GM18517 (cell line): ENCODE data around the gene NTNG1.

Experiments
- ATAC-seq: cut with Tn5 transposase; IDR thresholded peaks from one replicate; pipeline ENCODE4 v1.9.1; 2021; ENCODE audit warnings: mild to moderate bottlenecking, moderate library complexity; ENCODE audit not compliant: unreplicated experiment

The NTNG1 gene

GRCh38 chr1:107323784-107324183 is 182.9 kb downstream of the NTNG1 start:
- no peak for ATAC-seq

DNA sequence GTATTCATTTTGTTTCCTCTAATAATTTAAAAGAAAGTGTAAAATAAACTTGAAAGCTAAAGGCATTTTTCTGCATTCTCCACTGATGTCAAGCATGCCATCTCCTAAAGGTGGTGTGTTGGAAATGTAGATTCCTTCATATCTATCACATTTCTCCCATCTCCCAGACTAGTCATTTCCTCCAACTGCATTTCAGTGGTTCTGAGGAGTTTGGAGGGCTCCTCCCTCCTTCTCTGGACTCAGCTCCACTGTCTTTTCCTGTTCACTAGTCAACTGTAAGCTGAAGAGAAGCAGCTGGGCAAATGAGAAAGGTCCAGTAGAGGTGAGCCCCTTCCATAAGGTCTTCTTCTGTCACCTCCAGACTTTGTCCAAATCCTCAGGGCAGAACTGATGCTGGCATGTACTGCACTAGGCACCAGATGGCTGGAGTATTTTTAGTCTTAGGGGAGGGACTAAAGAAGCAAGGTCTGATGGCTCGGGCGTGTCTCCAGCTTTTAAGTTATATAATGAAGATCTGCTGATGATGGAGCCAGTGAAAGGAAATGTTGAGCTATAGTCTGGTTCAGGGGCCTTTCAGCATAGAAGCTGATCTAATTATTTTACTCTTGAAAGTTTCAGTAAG is 186.1 kb downstream of the NTNG1 start:
- no peak for ATAC-seq

DNA sequence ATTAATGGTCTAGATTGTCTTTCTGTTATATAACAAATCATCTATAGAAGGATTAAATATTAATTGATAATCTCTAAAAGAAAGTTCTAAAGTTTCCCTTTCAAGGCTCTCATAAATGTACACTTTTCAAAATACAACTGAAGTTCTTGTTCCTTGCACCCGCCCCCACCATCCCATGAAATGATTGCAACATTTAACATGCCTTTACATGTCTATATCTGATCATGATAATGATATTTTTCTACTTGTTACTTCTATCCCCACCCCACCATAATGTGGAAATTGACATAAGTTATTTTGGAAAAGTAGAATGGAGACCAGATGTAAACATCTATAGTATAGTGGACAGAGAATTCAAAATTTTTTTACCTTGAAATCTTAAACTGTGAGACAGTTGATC is 186.6 kb downstream of the NTNG1 start:
- no peak for ATAC-seq

- no peak for ATAC-seq
Observed at GRCh38 chr1:107328087-107328486, 187.2 kb downstream of the NTNG1 start.

DNA sequence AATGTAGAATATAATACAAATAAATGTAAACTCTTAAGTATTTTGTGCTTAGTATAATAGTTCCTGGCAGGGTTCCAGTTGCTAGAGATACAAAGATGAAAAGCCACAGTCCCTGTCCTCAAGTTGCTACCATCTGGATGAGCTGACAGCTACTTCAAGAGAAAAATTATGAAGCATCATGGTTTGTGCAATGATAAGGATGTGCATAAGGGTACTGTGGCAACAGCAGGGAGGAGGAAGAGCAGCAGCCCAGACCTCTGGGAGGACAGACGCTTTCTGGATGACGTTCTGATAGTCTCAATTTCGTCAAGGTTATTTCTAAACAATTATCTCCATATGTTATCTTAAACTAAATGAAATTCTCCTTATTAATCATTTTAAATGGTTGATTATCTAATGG is 198.9 kb downstream of the NTNG1 start:
- ATAC-seq = no peak

DNA sequence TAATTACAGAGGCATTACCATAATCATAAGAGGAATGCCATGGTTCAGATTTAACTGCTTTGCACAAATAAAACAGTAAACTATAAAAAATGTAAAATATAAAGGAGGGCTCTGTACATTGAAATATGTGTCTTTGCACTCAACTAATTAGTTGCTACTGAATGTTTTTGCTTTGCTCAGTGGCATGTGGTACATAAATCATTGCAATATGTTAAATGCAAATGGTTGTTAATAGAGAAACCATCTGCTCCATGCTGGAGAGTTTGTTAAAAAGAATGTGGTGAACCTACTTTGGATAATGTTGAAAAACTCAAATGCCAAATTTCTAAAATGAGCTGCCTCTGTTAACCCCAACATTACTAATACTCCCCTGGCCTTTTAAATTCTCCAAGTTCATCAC is 201.5 kb downstream of the NTNG1 start:
- no peak for ATAC-seq

GRCh38 chr1:107342768-107343167 is 201.9 kb downstream of the NTNG1 start:
- ATAC-seq = no peak

DNA sequence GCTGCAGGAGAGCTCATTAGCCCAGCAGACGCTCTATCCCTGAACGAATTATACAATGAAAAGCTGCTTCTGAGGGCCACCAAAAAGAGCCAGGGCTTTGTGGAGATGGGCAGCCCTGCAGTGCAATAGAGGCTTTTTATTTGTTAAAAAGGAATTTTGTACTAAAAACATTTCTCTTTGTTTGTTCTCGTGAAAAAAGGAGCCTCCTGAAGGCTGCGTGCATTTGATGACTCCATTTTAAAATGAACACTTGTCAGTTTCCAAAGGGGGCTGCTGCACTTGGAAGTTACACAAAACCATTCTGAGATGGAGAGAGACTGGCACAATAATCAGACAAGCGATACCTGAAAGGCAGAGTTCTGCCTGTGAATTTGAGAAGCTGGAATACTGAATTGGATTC is 202.8 kb downstream of the NTNG1 start:
- ATAC-seq = no peak

DNA sequence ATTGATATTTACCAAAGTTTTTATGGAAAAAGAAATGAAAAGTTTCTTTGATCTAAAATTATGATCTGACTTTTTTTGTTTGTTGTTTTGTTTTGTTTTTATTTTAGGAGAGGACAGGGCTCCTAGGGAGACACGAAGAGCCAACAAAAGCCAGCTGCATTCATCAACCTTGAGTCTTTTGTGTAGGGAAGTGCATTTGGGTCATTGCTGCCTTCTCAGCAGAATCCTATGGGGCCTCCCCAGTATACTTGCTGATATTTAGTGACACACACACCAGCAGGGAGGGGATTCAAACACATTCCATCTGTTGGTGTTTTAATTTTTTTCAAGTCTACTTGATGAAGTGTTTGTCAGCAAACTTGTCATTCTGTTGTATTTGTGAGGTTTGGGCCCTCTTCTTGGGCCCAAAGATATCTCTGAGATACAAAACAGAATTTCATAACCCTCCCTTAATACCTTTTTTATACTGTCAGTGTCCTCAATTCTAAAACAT is 203.5 kb downstream of the NTNG1 start:
- no peak for ATAC-seq

DNA sequence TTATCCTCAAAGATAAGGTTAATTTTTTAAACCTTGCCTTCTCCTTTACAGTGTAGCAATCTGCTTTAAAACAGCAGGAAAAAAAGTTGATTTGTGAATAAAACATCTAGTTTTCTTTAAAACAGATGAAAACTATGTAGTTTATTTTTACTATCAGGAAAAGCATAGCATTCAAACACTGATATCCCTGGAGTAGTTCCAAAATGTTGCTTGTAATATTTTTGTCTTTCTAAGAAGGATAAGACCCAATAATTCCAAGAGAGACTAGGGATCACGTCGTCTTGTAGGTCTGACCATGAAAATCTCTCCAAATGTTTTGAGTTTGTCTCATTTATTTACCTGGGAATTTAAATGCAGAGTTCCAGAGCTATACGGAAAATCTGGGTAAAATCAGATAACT is 204.0 kb downstream of the NTNG1 start:
- ATAC-seq = no peak

GRCh38 chr1:107352850-107353249 is 212.0 kb downstream of the NTNG1 start:
- ATAC-seq = no peak

DNA sequence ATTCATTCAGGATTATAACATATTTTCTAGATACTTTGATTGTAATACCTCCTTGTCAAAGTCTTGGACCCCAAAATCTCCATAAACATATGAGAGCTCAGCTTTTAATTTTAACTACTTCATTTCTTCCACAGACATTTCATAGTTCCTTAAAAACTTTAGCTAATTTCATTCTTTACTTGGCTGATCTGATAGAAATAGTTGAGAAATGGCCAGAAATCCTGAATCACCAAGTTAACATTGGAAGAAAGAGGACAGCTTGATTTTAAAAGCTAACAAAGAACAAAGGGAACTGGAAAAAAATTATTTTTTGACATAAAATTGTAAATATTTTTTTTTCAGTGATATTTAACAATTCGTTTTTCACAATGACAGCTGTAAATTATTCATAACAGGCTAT is 216.5 kb downstream of the NTNG1 start:
- no peak for ATAC-seq

- ATAC-seq = peak; percentile 18
Observed at GRCh38 chr1:107358619-107359327, 217.9 kb downstream of the NTNG1 start.

DNA sequence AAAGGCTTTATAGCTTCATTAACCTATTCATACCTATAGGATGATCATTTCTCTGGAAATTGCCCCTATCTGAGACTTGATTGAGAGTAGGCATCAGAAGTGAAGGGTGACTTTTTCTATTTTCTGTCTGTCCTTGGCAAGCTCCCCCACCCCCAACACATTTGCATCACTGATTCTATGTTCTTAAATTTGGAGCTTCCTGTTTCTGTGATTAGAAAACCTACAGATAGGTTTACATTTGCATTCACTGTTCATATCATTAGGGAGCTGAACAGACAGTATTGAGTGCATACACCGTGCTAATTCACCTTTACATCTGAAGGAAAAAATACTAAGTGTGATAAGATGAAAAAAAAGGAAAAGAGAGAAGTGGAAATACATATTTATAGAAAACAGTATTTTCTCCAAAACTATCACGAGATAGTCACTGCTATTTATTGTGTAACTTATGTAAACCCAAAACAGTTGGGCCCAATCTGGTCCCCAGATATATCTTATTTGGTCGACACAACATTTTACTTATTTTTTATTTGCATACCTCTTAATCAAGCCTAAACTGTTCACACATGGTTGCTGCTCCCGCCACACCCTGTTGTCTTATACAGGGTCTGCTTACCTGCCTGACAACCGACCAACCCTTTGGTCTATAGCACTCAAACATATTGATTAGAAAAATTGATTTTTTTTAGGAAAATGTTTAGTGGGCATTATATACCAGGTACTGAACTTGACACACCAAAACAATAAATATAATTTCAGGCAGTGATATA is 218.8 kb downstream of the NTNG1 start:
- ATAC-seq = peak; percentile 68

GRCh38 chr1:107362468-107363140 is 221.8 kb downstream of the NTNG1 start:
- ATAC-seq = peak; percentile 71

DNA sequence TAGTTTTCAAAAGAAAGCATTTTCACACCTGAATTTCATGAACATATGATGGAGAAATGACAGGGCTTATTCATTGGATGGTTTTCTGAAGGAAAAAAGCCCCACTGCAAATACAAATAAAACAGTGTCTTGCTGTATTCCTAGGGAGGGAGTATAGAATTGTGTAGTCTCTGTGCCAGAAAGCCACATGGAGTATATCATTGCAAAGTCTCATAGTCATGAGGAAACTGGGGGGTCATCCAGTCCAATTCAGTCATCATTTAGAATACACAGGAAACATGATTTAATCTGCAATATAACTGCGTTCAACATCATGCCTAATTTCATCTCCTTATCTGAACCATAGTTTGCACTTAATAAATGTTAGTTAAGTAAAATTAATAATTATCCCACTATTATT is 222.3 kb downstream of the NTNG1 start:
- ATAC-seq = no peak

- ATAC-seq = no peak
Observed at GRCh38 chr1:107365527-107366240, 224.8 kb downstream of the NTNG1 start.

- no peak for ATAC-seq
Observed at GRCh38 chr1:107378426-107378825, 237.6 kb downstream of the NTNG1 start.

DNA sequence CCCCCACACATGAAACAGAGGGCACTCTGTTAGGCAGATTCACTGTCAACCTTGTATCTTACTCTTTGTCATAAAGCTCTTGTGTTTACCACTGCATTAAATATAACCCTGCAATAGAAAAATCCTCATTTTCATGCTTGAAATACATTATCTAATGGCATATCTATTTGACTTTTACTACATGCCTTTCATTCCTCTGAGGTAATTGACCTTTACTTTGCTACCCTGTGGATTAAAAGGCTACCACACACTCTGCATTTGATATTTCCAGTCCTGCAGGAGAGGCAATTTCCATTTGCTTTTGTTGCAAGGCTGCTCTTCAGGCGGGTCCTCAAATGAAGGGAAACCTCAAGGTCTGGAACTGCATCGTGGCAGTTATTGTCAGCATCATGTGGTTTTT is 238.0 kb downstream of the NTNG1 start:
- ATAC-seq = no peak

- no peak for ATAC-seq
Observed at GRCh38 chr1:107379826-107380225, 239.0 kb downstream of the NTNG1 start.
